Left forelimb (tissue), 1 donor: ENCODE measurements around the gene RTN4RL1.

Experiments
- DNase-seq: peaks from one replicate; pipeline ENCODE4 v3.0.0-alpha.2; 2018; ENCODE audit warnings: low spot score

The RTN4RL1 gene

DNA sequence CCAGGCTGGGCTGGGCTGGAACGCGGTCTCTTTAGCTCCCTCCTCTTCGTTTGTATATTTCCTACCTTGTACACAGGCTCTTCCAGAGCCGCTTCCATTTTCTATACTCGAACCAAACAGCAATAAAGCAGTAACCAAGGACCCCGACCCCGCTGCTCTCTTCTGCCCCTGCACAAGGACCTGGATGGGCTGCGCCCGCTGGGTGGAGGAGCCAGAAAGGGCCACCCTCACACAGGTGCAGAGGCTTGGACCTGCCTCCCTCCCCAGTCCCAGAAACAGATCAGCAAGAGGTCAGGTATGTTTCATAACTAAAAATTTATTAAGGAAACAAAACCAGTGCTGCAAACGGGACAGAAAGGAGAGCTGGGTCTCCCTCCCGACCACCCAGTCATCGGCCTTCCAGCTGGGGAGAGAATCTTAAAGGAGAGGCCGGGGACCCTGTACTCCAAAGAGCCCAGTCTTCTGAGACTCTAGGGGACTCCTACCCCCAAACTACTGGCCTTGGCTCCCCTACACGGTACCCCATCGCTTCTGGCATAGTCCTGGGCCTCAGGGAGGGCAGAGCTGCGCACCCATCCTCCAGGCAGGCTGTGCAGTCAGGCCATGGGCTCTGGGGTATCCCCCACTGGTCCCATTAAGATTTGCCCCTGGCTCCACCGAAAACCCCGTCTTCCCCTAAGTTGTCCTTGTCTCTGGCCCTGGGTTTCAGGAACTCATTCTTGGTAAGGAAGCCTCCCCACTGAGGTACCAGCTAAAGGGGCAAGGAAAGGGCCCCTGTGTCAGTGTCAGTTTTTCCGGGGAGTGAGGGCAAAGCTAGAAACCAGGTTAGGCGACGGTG lies 34.6 kb upstream of the RTN4RL1 start:
- no peak for DNase-seq

DNA sequence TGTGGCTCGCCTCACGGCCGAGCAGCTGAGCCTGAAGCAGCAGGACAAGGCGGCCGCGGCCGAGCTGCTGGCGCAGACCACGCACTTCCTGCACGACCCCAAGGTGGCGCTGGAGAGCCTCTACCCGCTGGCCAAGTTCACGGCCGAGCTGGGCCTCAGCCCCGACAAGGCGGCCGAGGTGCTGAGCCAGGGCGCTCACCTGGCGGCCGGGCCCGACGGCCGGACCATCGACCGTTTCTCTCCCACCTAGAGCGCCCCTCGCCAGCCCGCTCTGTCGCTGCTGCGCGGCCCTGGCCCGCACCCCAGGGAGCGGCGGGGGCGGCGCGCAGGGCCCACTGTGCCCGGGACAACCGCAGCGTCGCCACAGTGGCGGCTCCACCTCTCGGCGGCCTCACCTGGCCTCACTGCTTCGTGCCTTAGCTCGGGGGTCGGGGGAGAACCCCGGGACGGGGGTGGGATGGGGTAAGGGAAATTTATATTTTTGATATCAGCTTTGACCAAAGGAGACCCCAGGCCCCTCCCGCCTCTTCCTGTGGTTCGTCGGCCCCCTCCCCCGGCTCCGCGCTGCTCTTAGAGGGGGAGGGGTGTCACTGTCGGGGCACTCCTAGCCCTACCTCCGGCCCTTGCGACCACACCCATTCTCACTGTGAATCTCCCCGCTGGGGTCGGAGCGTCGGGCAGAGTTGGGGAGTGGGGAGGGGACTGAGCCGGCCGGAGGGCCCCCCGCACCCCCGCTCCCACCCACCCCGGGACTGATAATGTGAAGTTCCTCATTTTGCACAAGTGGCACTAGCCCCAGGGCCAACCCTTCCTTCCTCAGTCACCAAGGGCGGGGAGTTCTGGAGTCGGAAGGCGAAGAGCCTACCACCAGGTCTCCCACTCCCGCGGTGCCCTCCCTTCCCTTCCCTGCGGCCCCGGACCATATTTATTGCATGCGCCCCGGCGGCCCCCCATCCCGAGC lies 33.7 kb upstream of the RTN4RL1 start:
- DNase-seq, result no peak

DNA sequence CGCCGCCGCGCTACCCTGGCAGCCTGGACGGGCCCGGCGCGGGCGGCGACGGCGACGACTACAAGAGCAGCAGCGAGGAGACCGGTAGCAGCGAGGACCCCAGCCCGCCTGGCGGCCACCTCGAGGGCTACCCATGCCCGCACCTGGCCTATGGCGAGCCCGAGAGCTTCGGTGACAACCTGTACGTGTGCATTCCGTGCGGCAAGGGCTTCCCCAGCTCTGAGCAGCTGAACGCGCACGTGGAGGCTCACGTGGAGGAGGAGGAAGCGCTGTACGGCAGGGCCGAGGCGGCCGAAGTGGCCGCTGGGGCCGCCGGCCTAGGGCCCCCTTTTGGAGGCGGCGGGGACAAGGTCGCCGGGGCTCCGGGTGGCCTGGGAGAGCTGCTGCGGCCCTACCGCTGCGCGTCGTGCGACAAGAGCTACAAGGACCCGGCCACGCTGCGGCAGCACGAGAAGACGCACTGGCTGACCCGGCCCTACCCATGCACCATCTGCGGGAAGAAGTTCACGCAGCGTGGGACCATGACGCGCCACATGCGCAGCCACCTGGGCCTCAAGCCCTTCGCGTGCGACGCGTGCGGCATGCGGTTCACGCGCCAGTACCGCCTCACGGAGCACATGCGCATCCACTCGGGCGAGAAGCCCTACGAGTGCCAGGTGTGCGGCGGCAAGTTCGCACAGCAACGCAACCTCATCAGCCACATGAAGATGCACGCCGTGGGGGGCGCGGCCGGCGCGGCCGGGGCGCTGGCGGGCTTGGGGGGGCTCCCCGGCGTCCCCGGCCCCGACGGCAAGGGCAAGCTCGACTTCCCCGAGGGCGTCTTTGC lies 32.8 kb upstream of the RTN4RL1 start:
- no peak for DNase-seq

DNA sequence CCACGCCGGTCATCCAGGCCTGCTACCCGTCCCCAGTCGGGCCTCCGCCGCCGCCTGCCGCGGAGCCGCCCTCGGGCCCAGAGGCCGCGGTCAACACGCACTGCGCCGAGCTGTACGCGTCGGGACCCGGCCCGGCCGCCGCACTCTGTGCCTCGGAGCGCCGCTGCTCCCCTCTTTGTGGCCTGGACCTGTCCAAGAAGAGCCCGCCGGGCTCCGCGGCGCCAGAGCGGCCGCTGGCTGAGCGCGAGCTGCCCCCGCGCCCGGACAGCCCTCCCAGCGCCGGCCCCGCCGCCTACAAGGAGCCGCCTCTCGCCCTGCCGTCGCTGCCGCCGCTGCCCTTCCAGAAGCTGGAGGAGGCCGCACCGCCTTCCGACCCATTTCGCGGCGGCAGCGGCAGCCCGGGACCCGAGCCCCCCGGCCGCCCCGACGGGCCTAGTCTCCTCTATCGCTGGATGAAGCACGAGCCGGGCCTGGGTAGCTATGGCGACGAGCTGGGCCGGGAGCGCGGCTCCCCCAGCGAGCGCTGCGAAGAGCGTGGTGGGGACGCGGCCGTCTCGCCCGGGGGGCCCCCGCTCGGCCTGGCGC lies 32.1 kb upstream of the RTN4RL1 start:
- DNase-seq, result no peak

DNA sequence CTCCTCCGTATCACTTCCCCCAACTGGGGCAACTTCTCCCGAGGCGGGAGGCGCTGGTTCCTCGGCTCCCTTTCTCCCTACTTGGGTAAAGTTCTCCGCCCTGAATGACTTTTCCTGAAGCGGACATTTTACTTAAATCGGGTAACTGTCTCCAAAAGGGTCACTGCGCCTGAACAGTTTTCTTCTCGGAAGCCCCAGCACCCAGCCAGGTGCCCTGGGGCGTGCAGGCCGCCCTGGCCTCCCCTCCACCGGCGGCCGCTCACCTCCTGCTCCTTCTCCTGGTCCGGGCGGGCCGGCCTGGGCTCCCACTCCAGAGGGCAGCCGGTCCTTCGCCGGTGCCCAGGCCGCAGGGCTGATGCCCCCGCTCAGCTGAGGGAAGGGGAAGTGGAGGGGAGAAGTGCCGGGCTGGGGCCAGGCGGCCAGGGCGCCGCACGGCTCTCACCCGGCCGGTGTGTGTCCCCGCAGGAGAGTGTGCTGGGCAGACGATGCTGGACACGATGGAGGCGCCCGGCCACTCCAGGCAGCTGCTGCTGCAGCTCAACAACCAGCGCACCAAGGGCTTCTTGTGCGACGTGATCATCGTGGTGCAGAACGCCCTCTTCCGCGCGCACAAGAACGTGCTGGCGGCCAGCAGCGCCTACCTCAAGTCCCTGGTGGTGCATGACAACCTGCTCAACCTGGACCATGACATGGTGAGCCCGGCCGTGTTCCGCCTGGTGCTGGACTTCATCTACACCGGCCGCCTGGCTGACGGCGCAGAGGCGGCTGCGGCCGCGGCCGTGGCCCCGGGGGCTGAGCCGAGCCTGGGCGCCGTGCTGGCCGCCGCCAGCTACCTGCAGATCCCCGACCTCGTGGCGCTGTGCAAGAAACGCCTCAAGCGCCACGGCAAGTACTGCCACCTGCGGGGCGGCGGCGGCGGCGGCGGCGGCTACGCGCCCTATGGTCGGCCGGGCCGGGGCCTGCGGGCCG lies 31.4 kb upstream of the RTN4RL1 start:
- DNase-seq, result no peak

DNA sequence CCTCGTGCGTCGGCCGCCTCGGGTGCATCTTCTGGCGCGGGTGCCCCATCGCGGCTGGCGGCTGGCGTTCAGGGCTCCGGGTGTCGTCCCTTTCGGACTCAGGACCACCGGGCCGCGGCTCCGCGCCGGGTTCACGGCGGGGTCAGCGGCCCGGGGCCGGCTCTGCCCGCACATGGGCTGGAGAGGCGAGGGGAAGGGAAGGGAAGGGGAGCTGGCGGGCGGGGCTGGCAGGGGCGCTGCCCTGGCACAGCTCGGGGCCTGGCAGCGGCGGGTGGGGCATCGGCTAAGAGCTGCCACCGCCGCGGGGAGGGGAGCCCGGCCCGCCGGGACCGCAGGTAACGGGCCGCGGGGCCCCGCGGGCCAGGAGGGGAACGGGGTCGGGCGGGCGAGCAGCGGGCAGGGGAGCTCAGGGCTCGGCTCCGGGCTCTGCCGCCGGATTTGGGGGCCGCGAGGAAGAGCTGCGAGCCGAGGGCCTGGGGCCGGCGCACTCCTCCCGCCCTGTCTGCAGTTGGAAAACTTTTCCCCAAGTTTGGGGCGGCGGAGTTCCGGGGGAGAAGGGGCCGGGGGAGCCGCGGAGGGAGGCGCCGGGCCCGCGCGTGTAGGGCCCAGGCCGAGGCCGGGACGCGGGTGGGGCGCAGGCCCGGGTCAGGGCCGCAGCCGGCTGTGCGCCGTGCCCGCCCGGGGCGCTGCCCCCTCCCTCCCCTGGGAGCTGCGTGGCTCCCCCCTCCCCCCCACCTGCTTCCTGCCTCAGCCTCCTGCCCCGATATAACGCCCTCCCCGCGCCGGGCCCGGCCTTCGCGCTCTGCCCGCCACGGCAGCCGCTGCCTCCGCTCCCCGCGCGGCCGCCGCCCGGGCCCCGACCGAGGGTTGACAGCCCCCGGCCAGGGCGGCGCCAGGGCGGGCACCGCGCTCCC lies 30.4 kb upstream of the RTN4RL1 start:
- DNase-seq, result no peak

DNA sequence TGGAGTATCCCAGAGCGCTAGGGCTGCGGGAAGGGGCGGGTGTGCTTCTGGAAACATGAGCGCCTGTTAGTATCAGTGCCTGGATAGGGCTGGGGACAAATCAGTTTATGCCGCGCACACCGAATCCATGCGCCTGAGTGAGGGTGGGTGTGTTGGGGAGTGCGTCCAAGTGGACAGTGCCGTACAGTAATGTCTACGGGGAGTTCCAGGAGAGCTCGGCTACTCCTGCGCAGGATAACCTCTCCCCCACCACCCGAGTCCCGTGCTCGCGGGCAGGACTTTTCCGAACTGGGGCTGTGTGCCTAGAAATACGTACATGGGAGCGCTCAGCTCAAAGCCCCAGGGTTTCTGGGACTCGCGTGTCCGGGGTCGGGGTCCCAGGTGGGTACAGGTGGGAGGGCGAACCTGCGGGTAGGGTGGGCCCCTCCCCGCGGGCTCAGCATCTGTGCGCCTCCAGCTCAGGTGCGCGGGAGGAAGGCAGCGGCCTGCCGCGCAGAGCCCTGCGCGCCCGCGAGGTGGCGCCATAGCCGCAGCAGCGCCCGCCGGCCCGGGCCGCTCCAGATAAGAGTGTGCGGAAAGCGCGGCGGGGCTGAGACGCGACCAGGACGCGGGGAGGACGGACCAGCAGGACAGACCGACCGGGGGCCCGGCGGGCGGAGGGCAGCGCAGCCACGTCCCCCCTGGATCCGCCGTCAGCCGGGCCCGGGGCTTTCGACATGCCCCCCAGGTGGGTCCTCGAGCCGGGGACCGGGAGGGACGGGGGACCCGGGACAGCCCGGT lies 29.6 kb upstream of the RTN4RL1 start, which contains the start of gene HIC1:
TSS of gene HIC1 (plus strand) at position 592 of the 780 bp plus-strand sequence. CDS start 1,588 bp downstream, outside the sequence.
- DNase-seq, result peak; percentile 91

DNA sequence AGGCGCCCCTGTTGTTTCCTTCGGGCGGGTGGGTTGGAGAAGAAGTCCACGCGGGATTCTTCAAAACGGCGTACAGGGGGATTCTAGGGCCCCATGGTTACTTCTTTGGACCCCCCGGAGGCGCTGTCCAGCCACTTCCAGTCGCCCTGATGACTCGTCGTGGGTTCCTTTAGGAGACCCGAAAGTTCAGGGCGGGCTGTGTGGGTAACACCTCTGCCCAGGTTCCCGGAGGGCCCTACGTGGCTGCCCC lies 29.1 kb upstream of the RTN4RL1 start:
- DNase-seq, result no peak

DNA sequence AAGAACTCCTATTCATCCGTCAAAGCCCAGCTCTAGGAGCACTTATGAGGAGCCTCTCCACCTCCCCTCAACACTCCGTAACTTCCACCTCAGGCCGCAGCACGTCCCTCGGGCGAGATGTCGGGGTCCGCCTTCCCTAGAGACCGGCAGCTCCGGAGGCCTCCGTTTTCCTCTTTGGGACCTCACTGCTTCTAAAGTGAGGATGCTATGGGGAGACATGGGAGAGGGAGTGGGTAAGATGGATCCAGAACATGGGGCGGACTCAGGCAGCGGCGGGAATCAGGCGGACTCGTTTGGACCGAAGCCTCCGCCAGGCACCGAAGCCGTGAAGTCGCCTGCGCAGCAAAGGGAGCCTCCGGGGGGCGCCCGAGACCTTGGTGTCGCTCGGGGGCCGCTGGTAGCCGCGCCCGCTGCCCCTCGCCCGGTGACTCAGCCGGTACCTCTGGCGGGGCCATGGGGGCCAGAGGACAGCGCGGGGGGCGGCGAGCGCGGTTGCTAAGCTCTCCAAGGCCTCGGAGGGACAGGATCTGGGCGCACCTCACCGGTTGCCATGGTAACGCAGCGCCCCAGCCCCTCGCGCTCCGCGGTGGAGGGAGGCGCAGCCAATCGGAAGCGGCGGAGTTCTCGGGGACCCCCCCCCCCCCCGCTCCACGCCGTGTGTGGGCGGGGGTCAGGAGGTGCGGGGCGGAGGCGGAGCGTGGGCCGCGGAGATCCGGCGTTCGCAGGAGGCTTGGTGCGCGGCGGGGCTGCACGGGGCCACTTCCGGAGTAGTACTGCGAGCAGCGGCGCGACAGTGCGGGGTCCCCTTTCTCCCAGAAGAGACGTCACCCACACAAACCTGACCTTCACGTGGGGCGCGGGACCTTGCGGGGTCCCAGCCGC lies 28.5 kb upstream of the RTN4RL1 start:
- peak; percentile 81 for DNase-seq

DNA sequence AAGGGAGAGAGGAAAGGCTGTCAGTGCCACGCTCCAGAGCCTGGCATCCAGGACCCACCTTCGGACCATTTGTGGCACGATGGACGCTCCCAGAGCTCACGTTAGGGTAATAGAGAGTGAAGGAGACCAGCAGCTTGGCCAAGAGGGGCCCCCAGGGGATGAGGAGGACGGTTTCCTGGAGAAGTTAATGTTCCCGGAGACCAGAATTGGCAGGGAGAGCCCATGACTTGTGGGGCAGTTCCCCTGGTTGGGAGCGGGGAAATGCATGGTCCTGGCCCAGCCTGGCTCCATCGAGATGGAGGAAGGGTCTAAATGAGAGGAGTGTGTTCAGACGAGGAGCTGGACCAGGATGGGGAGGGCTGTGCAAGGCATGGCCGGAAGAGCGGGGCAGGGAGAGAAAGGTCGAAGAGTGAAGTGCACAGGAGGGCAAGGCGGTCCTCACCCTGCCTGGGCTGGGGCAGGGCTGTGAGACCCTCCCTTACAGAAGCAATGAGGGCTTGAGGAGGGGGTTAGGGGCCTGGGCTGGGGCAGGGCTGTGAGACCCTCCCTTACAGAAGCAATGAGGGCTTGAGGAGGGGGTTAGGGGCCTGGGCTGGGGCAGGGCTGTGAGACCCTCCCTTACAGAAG lies 26.9 kb upstream of the RTN4RL1 start:
- no peak for DNase-seq

DNA sequence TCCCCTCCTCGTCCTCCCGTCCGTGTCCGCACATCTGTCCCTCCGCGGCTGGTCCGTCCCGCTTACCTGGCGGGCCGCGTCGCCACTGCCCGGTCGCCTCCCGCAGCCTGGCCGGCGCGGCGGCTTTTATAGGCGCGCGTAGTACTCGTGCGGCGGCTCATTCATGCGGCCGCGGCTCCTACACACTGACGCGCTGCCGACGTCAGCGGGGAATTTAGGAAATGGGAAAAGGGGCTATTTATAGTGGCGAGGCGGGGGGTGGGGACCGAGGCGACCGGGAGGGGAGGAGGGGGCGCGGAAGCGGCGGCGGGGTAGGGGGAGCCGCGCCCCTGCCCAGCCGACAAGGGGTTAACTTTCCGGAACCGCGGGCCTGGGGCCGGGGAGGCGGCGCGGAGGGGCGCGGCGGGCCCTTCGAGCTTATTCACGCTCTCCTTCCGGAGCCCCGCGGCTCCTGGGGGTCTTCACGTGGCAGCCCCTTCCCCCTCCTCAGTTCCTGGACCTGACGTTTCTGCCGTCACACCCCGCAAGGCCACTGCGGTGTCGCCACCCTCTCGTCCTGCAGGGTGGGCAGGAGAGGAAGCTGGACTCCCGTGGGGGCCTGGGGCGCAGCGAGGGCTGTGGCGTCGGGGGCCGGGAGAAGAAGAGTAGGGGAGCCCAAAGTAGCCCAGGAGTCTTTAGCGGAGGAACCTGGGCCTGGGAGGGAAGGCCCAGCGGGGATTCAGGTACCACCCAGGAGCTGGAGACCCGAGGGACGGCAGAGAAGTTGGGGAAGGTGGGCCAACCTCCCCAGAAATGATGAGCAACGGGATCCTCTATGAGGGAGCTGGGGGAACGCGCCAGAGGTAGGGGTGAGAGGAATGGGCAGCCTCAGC lies 26.2 kb upstream of the RTN4RL1 start:
- DNase-seq, result no peak

DNA sequence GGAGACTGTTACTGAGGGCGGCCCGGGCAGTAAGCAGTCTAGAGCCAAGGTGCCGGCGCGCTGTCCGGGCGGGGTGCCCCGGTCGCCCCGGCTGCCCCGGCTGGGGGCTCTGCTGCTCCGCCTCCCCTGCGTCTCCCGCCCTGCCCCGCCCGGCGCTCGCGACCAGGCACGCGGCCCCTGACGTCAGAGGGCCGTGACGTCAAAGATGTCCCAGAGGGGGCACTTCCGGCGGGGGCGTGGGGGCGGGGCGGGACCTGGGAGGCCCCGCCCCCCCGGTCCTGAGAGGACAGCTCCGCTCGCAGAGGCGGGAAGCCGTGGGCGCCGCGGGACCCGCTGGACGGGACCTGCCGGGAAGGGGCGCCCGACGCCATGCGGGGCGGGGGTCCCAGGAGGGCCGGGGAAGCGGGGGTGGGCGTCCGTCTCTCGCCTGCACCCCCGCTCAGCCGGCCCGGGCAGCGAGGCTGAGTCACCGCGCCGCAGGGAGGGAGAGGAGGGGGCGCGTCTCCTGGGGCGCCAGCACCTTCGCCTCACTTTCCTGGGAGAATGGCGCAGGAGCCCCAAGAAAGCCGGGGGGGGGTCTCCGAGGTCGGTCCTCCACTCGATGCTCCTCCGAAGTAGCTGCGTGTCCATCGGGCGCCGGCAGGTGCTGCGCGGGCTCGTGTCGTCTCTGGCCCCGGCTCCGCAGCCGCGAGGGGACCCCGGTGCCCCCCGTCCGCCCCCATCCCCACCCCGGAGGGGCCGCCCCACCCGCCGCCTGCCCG lies 25.3 kb upstream of the RTN4RL1 start:
- no peak for DNase-seq

DNA sequence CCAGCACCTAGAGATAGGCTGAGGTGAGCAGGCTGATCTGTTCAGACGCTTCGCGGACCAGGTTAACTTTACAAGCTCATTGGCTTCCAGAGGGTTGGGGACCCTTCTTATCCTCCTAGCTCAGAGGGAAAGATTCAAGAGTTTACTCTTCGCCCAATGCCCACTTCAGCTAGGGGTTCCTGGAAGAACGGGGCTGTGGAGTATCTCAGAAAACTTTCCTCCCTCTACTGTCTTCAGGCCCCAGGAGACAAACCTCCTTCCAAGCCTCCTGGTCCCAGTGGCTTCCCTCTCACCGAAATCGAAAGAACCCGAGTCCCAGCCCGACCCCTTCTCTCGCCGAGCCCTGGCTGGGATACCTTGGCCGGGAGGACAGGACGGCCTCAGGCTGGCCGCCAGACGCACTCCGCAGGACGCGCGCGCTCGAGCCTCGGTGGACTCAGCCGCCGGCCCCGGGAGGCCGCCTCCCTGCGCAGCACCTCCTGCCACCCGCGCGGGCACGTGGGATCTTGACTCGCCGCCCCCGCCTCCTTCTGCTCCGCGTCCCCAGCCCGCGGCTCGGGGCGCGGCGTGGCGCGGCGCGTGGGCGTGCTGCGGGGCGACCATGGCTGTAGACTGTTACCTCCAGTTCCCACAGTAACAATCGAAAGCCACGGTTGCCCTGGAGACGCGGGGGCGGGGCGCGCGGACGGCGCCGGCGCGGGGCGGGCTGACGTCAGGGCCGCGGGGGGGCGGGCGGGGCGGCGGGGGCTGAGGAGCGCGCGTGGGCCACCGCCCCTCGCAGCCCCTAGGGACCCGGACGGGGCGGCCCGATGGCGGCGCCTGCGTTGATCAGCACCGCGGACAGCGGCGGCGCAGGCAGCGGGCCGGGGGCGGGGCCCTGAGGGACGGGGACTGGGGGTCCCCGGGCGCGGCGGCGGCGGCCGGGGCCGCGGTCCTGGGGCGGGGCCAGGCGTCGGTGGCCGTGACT lies 24.5 kb upstream of the RTN4RL1 start:
- peak; percentile 92 for DNase-seq

DNA sequence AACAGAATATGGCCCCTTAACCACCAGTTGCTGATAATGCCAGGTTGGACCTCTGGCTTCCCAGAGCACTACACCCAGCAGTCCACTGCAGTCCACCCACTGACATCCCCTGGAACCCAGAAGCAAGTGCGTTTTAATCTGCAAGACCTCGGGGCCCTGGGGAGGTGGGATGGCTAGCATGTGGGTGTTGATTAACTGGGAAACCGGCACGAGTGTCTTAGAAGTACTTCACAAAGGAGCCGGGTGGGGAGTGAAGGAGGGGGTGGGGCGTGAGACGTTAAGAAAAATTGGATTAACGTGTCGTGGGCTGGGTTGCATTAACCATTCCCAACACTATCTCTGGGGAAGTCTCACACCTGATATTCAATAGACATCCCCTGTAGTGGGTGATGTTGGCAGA lies 23.7 kb upstream of the RTN4RL1 start:
- DNase-seq, result no peak
